Sigmoid colon (tissue), 7 donors: ENCODE measurements around the gene TSHZ1. TPM values are rescaled to one million over a fixed set of nuclear protein-coding genes. Genes with fewer than 3 reads are reported as not detected.
A peak's percentile ranks its signal among the peaks of the same experiment; 100 is the strongest.

Source experiments
- DNase-seq: peaks from one replicate; pipeline ENCODE4 v3.0.0-alpha.2; 2019
- H3K27ac ChIP-seq, 4 donors: fragments of 200-600 bp; sonication (generic); one replicate each; pipeline ENCODE4 v1.5.1; 2016 to 2019; ENCODE audit warnings: mild to moderate bottlenecking in 1 of 4
- H3K27me3 ChIP-seq, 3 donors: fragments of 200-600 bp; sonication (generic); one replicate each; pipeline ENCODE4 v1.5.1; 2019; ENCODE audit warnings: mild to moderate bottlenecking in 1 of 3
- H3K36me3 ChIP-seq, 4 donors: fragments of 200-600 bp; sonication (generic); one replicate each; pipeline ENCODE4 v1.5.1; 2016 to 2019
- H3K4me1 ChIP-seq, 4 donors: fragments of 200-600 bp; sonication (generic); one replicate each; pipeline ENCODE4 v1.5.1; 2017 to 2019
- H3K4me3 ChIP-seq, 4 donors: fragments of 200-600 bp; sonication (generic); one replicate each; pipeline ENCODE4 v1.5.1; 2017 to 2019; ENCODE audit warnings: mild to moderate bottlenecking in 2 of 4, moderate library complexity in 1 of 4
- H3K9me3 ChIP-seq, 4 donors: fragments of 200-600 bp in 3 of 4; sonication (generic) in 3 of 4; one replicate each; pipeline versions ENCODE4 v1.5.1 to v1.6.1; 2013 to 2019
- EP300 ChIP-seq, 4 donors: sonication (generic); formaldehyde crosslinking; IDR thresholded peaks; one replicate each; pipeline ENCODE4 v1.6.1; 2017; ENCODE audit warnings: antibody characterized with exemption in 4 of 4
- POLR2A ChIP-seq, 2 donors: fragments of 450-650 bp; IDR thresholded peaks; one replicate each; pipeline ENCODE4 v1.6.1; 2016; ENCODE audit warnings: antibody characterized with exemption in 2 of 2, mild to moderate bottlenecking in 2 of 2, moderate library complexity in 2 of 2
- POLR2AphosphoS5 ChIP-seq, 4 donors: sonication (generic); formaldehyde crosslinking; IDR thresholded peaks; one replicate each; pipeline ENCODE4 v1.6.1; 2017; ENCODE audit warnings: antibody characterized with exemption in 4 of 4
- WGBS, 2 donors: extraction: QIAGEN DNeasy Blood & Tissue Kit; methylation state at CpG; one replicate each; pipeline ENCODE4 v1.1.7; 2013; 5-methylcytosine and 5-hydroxymethylcytosine counted together
- intact Hi-C: fragments of 100-400 bp; cut with DNase I; formaldehyde crosslinking; loops from one replicate; pipeline ENCODE4 v1.15.1; 2023
- polyA plus RNA-seq, 3 donors: library from polyadenylated mRNA; stranded (reverse); fragments of 200-250 nt; gene quantifications; one replicate each; pipeline ENCODE4 v1.2.3, GENCODE V29; 2013
- total RNA-seq, 4 donors: library from RNA; depleted of rRNA; stranded (reverse); fragments of >200 nt; gene quantifications; one replicate each; pipeline ENCODE4 v1.1.0, GENCODE V29; 2016
- TF ChIP-seq, protein P1 (sequence below), 4 experiments: fragments of 450-650 bp in 3 of 4; fragments of 200-600 bp in 1 of 4; IDR thresholded peaks; one replicate each; pipeline ENCODE4 v1.5.1; 2016 to 2019; ENCODE audit warnings: antibody characterized with exemption in 4 of 4, mild to moderate bottlenecking in 3 of 4, moderate library complexity in 2 of 4
- donor health status: healthy with polysubstance abuse.
- donor health status: Bipolar disorder and iron deficiency.
- donor health status: healthy.

The TSHZ1 gene
- total and polyA plus RNA-seq, 7 donors, result 7.8 to 29.4 (median 23.0) TPM

DNA sequence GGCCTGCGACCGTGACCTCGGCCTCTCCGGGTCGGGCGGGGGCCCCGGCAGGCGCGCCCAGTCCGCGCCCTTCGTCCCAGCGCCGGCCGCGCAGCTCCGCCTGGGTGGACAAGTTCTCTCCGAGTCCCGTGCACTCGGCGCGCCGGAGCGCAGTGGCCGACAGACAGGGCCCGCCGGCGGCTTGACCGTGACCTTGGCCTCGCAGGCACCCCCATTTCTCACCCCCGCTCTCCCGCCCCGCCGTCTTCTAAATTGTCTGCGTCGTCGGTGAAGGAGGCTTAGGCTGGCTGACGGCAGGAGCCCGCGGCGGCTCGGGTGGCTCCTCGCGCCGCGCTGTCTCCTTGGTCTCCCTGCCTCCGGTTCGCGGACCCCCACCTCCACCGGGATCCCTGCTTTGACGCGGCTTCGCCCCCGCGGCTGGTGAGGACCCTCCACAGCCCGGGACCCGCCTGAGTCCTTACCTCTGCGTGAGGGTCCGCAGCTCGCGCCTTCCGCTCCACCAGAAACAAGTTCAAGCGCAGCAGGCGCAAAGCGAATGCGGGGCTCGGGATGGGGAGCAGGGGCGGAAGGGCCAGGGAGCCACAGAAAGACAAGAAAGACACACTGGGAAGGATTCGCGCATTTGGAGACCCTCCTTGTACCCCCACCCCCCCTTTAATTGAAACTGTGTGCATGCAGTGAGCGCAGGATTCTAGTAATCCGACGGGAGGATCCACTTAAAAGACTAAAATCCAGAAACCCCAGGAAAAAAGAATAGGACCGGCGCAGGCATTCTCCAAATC, 5.7 kb upstream of the TSHZ1 start:
- Histone ChIP-seq H3K4me1 (peaks cover 0 to 67% (median 59%) of the 10 kb centered on the region in 4 donors), H3K27ac (peak overlapping the region; percentile 98 to 99 (median 98)), H3K27me3 (no peaks in the 10 kb centered on the region), H3K36me3 (peaks cover 0 to 17% (median 2%) of the 10 kb centered on the region in 4 donors), H3K4me3 (peak overlapping the region; percentile 44 to 100 (median 80)), H3K9me3 (no peaks in the 10 kb centered on the region)
- TF ChIP-seq EP300 (IDR thresholded peaks at IDR 0.05), result no peak
- no peak for TF ChIP-seq POLR2AphosphoS5 (IDR thresholded peaks at IDR 0.05)
- TF ChIP-seq, protein P1, sequence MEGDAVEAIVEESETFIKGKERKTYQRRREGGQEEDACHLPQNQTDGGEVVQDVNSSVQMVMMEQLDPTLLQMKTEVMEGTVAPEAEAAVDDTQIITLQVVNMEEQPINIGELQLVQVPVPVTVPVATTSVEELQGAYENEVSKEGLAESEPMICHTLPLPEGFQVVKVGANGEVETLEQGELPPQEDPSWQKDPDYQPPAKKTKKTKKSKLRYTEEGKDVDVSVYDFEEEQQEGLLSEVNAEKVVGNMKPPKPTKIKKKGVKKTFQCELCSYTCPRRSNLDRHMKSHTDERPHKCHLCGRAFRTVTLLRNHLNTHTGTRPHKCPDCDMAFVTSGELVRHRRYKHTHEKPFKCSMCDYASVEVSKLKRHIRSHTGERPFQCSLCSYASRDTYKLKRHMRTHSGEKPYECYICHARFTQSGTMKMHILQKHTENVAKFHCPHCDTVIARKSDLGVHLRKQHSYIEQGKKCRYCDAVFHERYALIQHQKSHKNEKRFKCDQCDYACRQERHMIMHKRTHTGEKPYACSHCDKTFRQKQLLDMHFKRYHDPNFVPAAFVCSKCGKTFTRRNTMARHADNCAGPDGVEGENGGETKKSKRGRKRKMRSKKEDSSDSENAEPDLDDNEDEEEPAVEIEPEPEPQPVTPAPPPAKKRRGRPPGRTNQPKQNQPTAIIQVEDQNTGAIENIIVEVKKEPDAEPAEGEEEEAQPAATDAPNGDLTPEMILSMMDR (IDR thresholded peaks at IDR 0.05), result no peak
- no peak for TF ChIP-seq POLR2A (IDR thresholded peaks at IDR 0.05)
- intact Hi-C loops, result loop anchor here (5.0 to 10.0 kb wide), 6 partner anchors 252 to 1062 kb away; partner anchors contain the start of gene ZNF407
- no peak for DNase-seq
- 18 to 40% methylated on average over 75 of the region's 75 CpGs for WGBS, 2 donors

GRCh38 chr18:75205514-75206132, 5.0 kb upstream of the TSHZ1 start:
- peaks cover 0 to 10% (median 2%) of the 10 kb centered on the region in 4 donors for H3K36me3 ChIP-seq
- H3K4me3 ChIP-seq, result peak overlapping the region; percentile 72 to 100 (median 86)
- TF ChIP-seq EP300 (IDR thresholded peaks at IDR 0.05) (peak in 1 of 4 donors; percentile 31), POLR2A (IDR thresholded peaks at IDR 0.05) (no peak), POLR2AphosphoS5 (IDR thresholded peaks at IDR 0.05) (peak in 2 of 4 donors; percentile 12 to 28)
- TF ChIP-seq, protein P1 (IDR thresholded peaks at IDR 0.05), result no peak
- intact Hi-C loops, result loop anchor here (5.0 to 10.0 kb wide), 4 partner anchors 252 to 608 kb away; partner anchors contain the start of gene ZNF407
- H3K4me1 ChIP-seq, result peaks cover 0 to 66% (median 61%) of the 10 kb centered on the region in 4 donors
- no peaks in the 10 kb centered on the region for H3K9me3 ChIP-seq
- no peak for DNase-seq
- 69 to 82% methylated on average over 16 of the region's 16 CpGs for WGBS, 2 donors
- no peaks in the 10 kb centered on the region for H3K27me3 ChIP-seq
- H3K27ac ChIP-seq, result peak overlapping the region; percentile 98 to 99 (median 98)

DNA sequence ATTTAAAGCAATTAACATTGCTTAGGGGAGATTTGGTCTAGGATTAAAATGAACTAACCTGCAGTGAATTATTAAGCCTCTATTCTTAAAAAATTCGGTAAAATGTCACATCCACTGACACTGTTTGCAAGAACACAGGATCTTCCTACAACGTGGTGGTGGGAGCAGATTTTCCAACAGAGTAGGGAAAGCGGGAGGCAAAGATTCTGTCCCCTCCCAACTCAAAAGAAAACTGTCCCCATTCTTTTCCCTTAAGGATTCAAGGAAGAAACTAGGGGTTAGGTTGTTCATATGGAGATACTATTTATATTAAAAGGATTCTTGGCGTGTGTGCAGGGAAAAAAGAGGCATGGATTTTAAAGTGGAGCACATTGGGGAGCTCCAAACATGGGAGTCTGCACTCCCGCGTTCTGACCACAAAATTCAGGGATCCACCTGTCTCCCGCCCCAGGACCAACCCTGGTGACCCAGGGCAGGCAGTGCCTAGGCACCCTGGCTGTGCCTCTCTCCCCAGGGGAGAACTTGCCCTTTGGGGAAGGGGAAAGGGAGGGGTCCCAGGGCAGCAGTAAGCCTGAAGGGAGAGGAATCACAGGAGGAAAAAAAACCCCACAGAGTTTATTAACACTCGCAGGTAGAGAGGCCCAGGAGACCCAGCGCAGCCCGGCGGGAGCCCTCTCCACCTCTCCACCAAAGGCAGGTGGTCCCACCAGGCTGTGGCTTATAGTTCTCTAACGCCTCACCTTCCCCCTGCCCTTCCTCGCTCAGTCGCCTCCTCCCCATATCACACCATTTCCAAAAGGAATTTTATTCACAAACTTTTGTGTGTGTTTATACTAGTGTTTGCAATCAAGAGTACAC, 3.9 kb upstream of the TSHZ1 start:
- H3K4me1 ChIP-seq, result peaks cover 0 to 61% (median 50%) of the 10 kb centered on the region in 4 donors
- no peak for DNase-seq

More for the DNA sequence above, 3.9 kb upstream of the TSHZ1 start:
- H3K9me3 ChIP-seq, result no peaks in the 10 kb centered on the region
- peak overlapping the region; percentile 98 to 99 (median 98) for H3K27ac ChIP-seq
- WGBS, 2 donors, result 59 to 76% methylated on average over 14 of the region's 14 CpGs
- TF ChIP-seq POLR2AphosphoS5 (IDR thresholded peaks at IDR 0.05), result no peak
- TF ChIP-seq, protein P1 (IDR thresholded peaks at IDR 0.05), result no peak
- no peak for TF ChIP-seq POLR2A (IDR thresholded peaks at IDR 0.05)
- TF ChIP-seq EP300 (IDR thresholded peaks at IDR 0.05), result no peak
- H3K4me3 ChIP-seq, result peak overlapping the region; percentile 72 to 100 (median 86)
- peaks cover 0 to 2% (median under 1%) of the 10 kb centered on the region in 4 donors for H3K36me3 ChIP-seq
- H3K27me3 ChIP-seq, result no peaks in the 10 kb centered on the region
- intact Hi-C loops, result loop anchor here (5.0 to 10.0 kb wide), 4 partner anchors 251 to 609 kb away; partner anchors contain the start of gene ZNF407
